Spleen (tissue), 11 donors: ENCODE results near the gene HPCAL1. TPM values are rescaled to one million over a fixed set of nuclear protein-coding genes. Genes with fewer than 3 reads are reported as not detected.

Source experiments
- DNase-seq: peaks from one replicate; pipeline ENCODE4 v3.0.0-alpha.2; 2020
- H3K27ac ChIP-seq, 8 donors: fragments of 200-600 bp; sonication (generic) in 7 of 8; 1 replicate in 4 of 8; 2 replicates in 4 of 8; pipeline versions ENCODE4 v1.5.0 to v1.8.0; 2016 to 2021; ENCODE audit warnings: inconsistent platforms in 4 of 8, mild to moderate bottlenecking in 4 of 8, moderate library complexity in 1 of 8
- H3K27me3 ChIP-seq, 7 donors: fragments of 200-600 bp; sonication (generic) in 6 of 7; replicated peaks in 1 of 7; 1 replicate in 4 of 7; 2 replicates in 3 of 7; pipeline versions ENCODE4 v1.5.0 to v1.8.0; 2016 to 2021; ENCODE audit warnings: inconsistent platforms in 3 of 7, mild to moderate bottlenecking in 1 of 7
- H3K36me3 ChIP-seq, 6 donors: fragments of 200-600 bp; sonication (generic) in 5 of 6; 1 replicate in 4 of 6; 2 replicates in 2 of 6; pipeline versions ENCODE4 v1.5.0 to v1.8.0; 2016 to 2021; ENCODE audit warnings: inconsistent platforms in 2 of 6
- H3K4me1 ChIP-seq, 6 donors: fragments of 200-600 bp; sonication (generic) in 5 of 6; 1 replicate in 3 of 6; 2 replicates in 3 of 6; pipeline versions ENCODE4 v1.5.0 to v1.8.0; 2016 to 2021; ENCODE audit warnings: inconsistent platforms in 3 of 6
- H3K4me3 ChIP-seq, 8 donors: fragments of 200-600 bp; sonication (generic) in 7 of 8; 1 replicate in 4 of 8; 2 replicates in 4 of 8; pipeline versions ENCODE4 v1.5.0 to v1.8.0; 2016 to 2021; ENCODE audit warnings: inconsistent platforms in 4 of 8, mild to moderate bottlenecking in 4 of 8, moderate library complexity in 2 of 8
- H3K9me3 ChIP-seq, 8 donors: fragments of 200-600 bp; sonication (generic) in 7 of 8; 1 replicate in 4 of 8; 2 replicates in 4 of 8; pipeline versions ENCODE4 v1.5.0 to v1.8.0; 2016 to 2021; ENCODE audit warnings: inconsistent platforms in 4 of 8
- CTCF ChIP-seq, 11 experiments: fragments of 200-600 bp in 7 of 11; fragments of 450-650 bp in 4 of 11; sonication (generic) in 4 of 11; IDR thresholded peaks in 8 of 11; conservative IDR thresholded peaks in 3 of 11; 1 replicate in 7 of 11; 2 replicates in 4 of 11; pipeline versions ENCODE4 v1.4.0 to v1.8.0; 2016 to 2021; ENCODE audit warnings: antibody characterized with exemption in 11 of 11, inconsistent platforms in 4 of 11, mild to moderate bottlenecking in 1 of 11
- POLR2A ChIP-seq, 3 donors: fragments of 450-650 bp; IDR thresholded peaks; one replicate each; pipeline ENCODE4 v1.5.1; 2017; ENCODE audit warnings: antibody characterized with exemption in 3 of 3, mild to moderate bottlenecking in 1 of 3
- POLR2AphosphoS5 ChIP-seq, 3 donors: sonication (generic); formaldehyde crosslinking; IDR thresholded peaks; one replicate each; pipeline ENCODE4 v1.5.1; 2017; ENCODE audit warnings: antibody characterized with exemption in 3 of 3
- WGBS, 5 donors: extraction: QIAGEN DNeasy Blood & Tissue Kit in 3 of 5; methylation state at CpG; one replicate each; pipeline versions ENCODE4 v1.1.5 to v1.1.7; 2013 to 2018; 5-methylcytosine and 5-hydroxymethylcytosine counted together
- intact Hi-C: fragments of 100-400 bp; cut with DNase I; formaldehyde crosslinking; loops from one replicate; pipeline ENCODE4 v1.15.0; 2023; ENCODE audit warnings: low total_unique reads
- polyA plus RNA-seq, 3 donors: library from polyadenylated mRNA; stranded (reverse); fragments of 200-250 nt; gene quantifications; one replicate each; pipeline ENCODE4 v1.2.1, GENCODE V29; 2013
- total RNA-seq, 7 donors: library from RNA; depleted of rRNA in 3 of 7; stranded (reverse); fragments of >200 nt in 3 of 7; fragmentation: NEBNext Ultra II Directional in 4 of 7; extraction: Animal tissue kit (Norgen Biotek cat#: 25700) in 4 of 7; gene quantifications; one replicate each; pipeline versions ENCODE4 v1.1.0 to v1.2.1, GENCODE V29; 2016 to 2021
- donor health status: healthy with polysubstance abuse.
- donor health status: DM: no; HTN: no; CAD: no; lungs with moderate emphysema.
- donor health status: DM: no; HTN: no; CAD: no.
- donor health status: Bipolar disorder and iron deficiency.
- donor health status: healthy.
- donor health status: DM: no; HTN: no; CAD: no.
- donor health status: DM: yes; HTN: yes; CAD: no.

Gene HPCAL1
- total and polyA plus RNA-seq, 10 donors: 41.9 to 80.6 (median 57.7) TPM

- DNase-seq: no peak
- H3K4me1 ChIP-seq: peaks cover 22 to 86% (median 50%) of the 10 kb centered on the region in 6 donors
- H3K4me3 ChIP-seq: no peak overlapping the region
- peaks cover 0 to 45% (median 0%) of the 10 kb centered on the region in 6 donors for H3K36me3 ChIP-seq
- no peak for TF ChIP-seq POLR2AphosphoS5 (IDR thresholded peaks at IDR 0.05)
- TF ChIP-seq CTCF (IDR thresholded peaks at IDR 0.05 in 8 of 11, conservative IDR thresholded peaks at IDR 0.05 in 3 of 11): no peak
- TF ChIP-seq POLR2A (IDR thresholded peaks at IDR 0.05): no peak
- H3K9me3 ChIP-seq: no peaks in the 10 kb centered on the region
- H3K27ac ChIP-seq: peak overlapping the region in 5 of 8 donors; percentile 8 to 76 (median 70)
- intact Hi-C loops: no loop called here
- H3K27me3 ChIP-seq: no peaks in the 10 kb centered on the region
- WGBS, 5 donors: 72 to 91% (median 86%) methylated on average over 10 to 16 of the region's 16 CpGs
Measured at GRCh38 chr2:10399358-10399757, 96.7 kb downstream of the HPCAL1 start.

- intact Hi-C loops: loop anchor here (10.0 kb wide), 3 partner anchors 95 to 275 kb away; partner anchors contain the start of genes HPCAL1 and RRM2
- Histone ChIP-seq H3K36me3 (peaks cover 0 to 52% (median 0%) of the 10 kb centered on the region in 6 donors), H3K27ac (peak overlapping the region in 7 of 8 donors; percentile 8 to 76 (median 69)), H3K4me1 (peaks cover 22 to 93% (median 50%) of the 10 kb centered on the region in 6 donors), H3K4me3 (no peak overlapping the region), H3K9me3 (no peaks in the 10 kb centered on the region), H3K27me3 (no peaks in the 10 kb centered on the region)
- WGBS, 5 donors: 83 to 89% (median 87%) methylated on average over 14 of the region's 14 CpGs
- no peak for TF ChIP-seq POLR2A (IDR thresholded peaks at IDR 0.05)
- no peak for TF ChIP-seq POLR2AphosphoS5 (IDR thresholded peaks at IDR 0.05)
- TF ChIP-seq CTCF (IDR thresholded peaks at IDR 0.05 in 8 of 11, conservative IDR thresholded peaks at IDR 0.05 in 3 of 11): no peak
- DNase-seq: no peak
Measured at GRCh38 chr2:10400002-10400401, 97.3 kb downstream of the HPCAL1 start.

- TF ChIP-seq POLR2AphosphoS5 (IDR thresholded peaks at IDR 0.05) (peak in 2 of 3 donors; percentile 62 to 65), POLR2A (IDR thresholded peaks at IDR 0.05) (no peak), CTCF (IDR thresholded peaks at IDR 0.05 in 8 of 11, conservative IDR thresholded peaks at IDR 0.05 in 3 of 11) (no peak)
- intact Hi-C loops: loop anchor here (10.0 kb wide), 3 partner anchors 96 to 276 kb away; partner anchors contain the start of genes HPCAL1 and RRM2
- Histone ChIP-seq H3K27ac (peak overlapping the region in 7 of 8 donors; percentile 42 to 76 (median 69)), H3K9me3 (no peaks in the 10 kb centered on the region), H3K4me1 (peaks cover 22 to 93% (median 52%) of the 10 kb centered on the region in 6 donors), H3K4me3 (no peak overlapping the region), H3K36me3 (peaks cover 0 to 57% (median 0%) of the 10 kb centered on the region in 6 donors), H3K27me3 (peaks cover 0 to 4% (median 0%) of the 10 kb centered on the region in 7 donors)
- peak; percentile 84 for DNase-seq
- WGBS, 5 donors: 36 to 49% (median 44%) methylated on average over 7 to 11 of the region's 11 CpGs
Measured at GRCh38 chr2:10400568-10400977, 97.9 kb downstream of the HPCAL1 start.
